ENCODE data around the gene AGXT. TPM values are rescaled to one million over a fixed set of nuclear protein-coding genes. Genes with fewer than 3 reads are reported as not detected.

Gene AGXT
- total RNA-seq, 3 donors from 2014 or later = 0.22 to 4.1 (median 1.0) TPM

- Histone ChIP-seq H3K36me3 (ENCODE audit: low read depth) (no peaks in the 10 kb centered on the region), H3K4me3 (no peak overlapping the region), H3K9me3 (no peaks in the 10 kb centered on the region), H3K4me1 (ENCODE audit: low read depth) (peaks cover 9% of the 10 kb centered on the region)
- no peak for TF ChIP-seq CTCF (IDR thresholded peaks at IDR 0.05)
- intact Hi-C loops (cut with DNase I, micrococcal nuclease) = no loop called here
- ATAC-seq (peak; percentile 77), DNase-seq (peak; percentile 72 to 88 (median 87))
Measured at GRCh38 chr2:240896871-240897692, 28.5 kb downstream of the AGXT start.

GRCh38 chr2:240898108-240898730 lies 29.6 kb downstream of the AGXT start:
- Histone ChIP-seq H3K4me3 (no peak overlapping the region), H3K36me3 (ENCODE audit: low read depth) (no peaks in the 10 kb centered on the region), H3K4me1 (ENCODE audit: low read depth) (peaks cover 9% of the 10 kb centered on the region), H3K9me3 (no peaks in the 10 kb centered on the region)
- peak; percentile 58 for ATAC-seq
- peak; percentile 48 to 60 (median 56) for DNase-seq
- intact Hi-C loops (cut with DNase I, micrococcal nuclease) = no loop called here
- TF ChIP-seq CTCF (IDR thresholded peaks at IDR 0.05) = no peak

GRCh38 chr2:240898731-240899467 lies 30.3 kb downstream of the AGXT start:
- DNase-seq (peak in 2 of 3 donors; percentile 27 to 46), ATAC-seq (no peak)
- H3K4me3 ChIP-seq = no peak overlapping the region
- no peaks in the 10 kb centered on the region for H3K36me3 ChIP-seq (ENCODE audit: low read depth)
- TF ChIP-seq CTCF (IDR thresholded peaks at IDR 0.05) = no peak
- intact Hi-C loops (cut with DNase I, micrococcal nuclease) = no loop called here
- H3K4me1 ChIP-seq (ENCODE audit: low read depth) = peaks cover 9% of the 10 kb centered on the region
- no peaks in the 10 kb centered on the region for H3K9me3 ChIP-seq

GRCh38 chr2:240899468-240899865 lies 30.8 kb downstream of the AGXT start:
- Histone ChIP-seq H3K9me3 (no peaks in the 10 kb centered on the region), H3K4me1 (ENCODE audit: low read depth) (peaks cover 9% of the 10 kb centered on the region), H3K4me3 (no peak overlapping the region), H3K36me3 (ENCODE audit: low read depth) (no peaks in the 10 kb centered on the region)
- ATAC-seq = no peak
- no peak for TF ChIP-seq CTCF (IDR thresholded peaks at IDR 0.05)
- peak in 1 of 3 donors; percentile 21 for DNase-seq
- intact Hi-C loops (cut with DNase I, micrococcal nuclease) = no loop called here

GRCh38 chr2:240900141-240900860 lies 31.7 kb downstream of the AGXT start:
- intact Hi-C loops (cut with DNase I, micrococcal nuclease) = no loop called here
- DNase-seq = peak in 2 of 3 donors; percentile 27 to 46

More at GRCh38 chr2:240900141-240900860, 31.7 kb downstream of the AGXT start:
- H3K4me1 ChIP-seq (ENCODE audit: low read depth) = peaks cover 9% of the 10 kb centered on the region
- TF ChIP-seq CTCF (IDR thresholded peaks at IDR 0.05) = no peak
- H3K9me3 ChIP-seq = no peaks in the 10 kb centered on the region
- no peak overlapping the region for H3K4me3 ChIP-seq
- H3K36me3 ChIP-seq (ENCODE audit: low read depth) = no peaks in the 10 kb centered on the region
- no peak for ATAC-seq
